ENCODE data around the gene NPC1. TPM values are rescaled to one million over a fixed set of nuclear protein-coding genes. Genes with fewer than 3 reads are reported as not detected.

NPC1 gene
- total RNA-seq = 10 to 100 TPM; 35.5 to 51.0 (median 41.2) TPM
- long read RNA-seq, donor 1, full-length matches to known transcripts = 17 of 47 reads
- long read RNA-seq, donor 1, partial matches to known transcripts = 12 of 47 reads
- long read RNA-seq, donor 1, other reads (novel, unspliced or antisense) = 18 of 47 reads
- long read RNA-seq, donor 2, full-length matches to known transcripts = 1 of 6 reads
- long read RNA-seq, donor 2, partial matches to known transcripts = 3 of 6 reads
- long read RNA-seq, donor 2, other reads (novel, unspliced or antisense) = 2 of 6 reads

- peaks cover 19% of the 10 kb centered on the region for H3K4me1 ChIP-seq (ENCODE audit: low read depth)
- H3K4me3 ChIP-seq = peak within 1 kb of the TSS; percentile 58
- ATAC-seq (peak; percentile 95), DNase-seq (peak; percentile 94 to 96 (median 96))
- peak; percentile 97 for TF ChIP-seq CTCF (IDR thresholded peaks at IDR 0.05)
- no peaks in the 10 kb centered on the region for H3K36me3 ChIP-seq (ENCODE audit: low read depth)
- no peaks in the 10 kb centered on the region for H3K9me3 ChIP-seq
- intact Hi-C loops (cut with DNase I, micrococcal nuclease) = loop anchor here in 1 of 2 donors (10.0 kb wide), 1 partner anchor 62 kb away; no protein-coding TSS in a partner anchor
These were observed at the start of gene NPC1 for GRCh38 chr18:23586249-23587196. NPC1 (minus strand) TSS chr18:23586506; CDS start chr18:23586343, 163 bp downstream.

DNA sequence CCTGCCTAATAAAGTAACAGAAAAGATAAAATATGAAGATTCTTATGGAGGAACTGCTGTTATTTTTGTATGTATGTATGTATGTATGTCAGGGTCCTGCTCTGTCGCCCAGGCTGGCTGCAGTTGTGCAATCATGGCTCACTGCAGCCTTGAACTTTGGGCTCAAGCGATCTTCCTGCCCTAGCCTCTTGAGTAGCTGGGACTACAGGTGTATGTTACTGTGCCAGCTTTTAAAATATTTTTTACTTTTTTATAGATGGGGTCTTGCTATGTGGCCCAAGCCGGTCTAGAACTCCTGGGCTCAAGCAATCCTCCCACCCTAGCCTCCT, 49.7 kb upstream of the NPC1 start:
- intact Hi-C loops (cut with DNase I, micrococcal nuclease) = no loop called here
- no peaks in the 10 kb centered on the region for H3K4me1 ChIP-seq (ENCODE audit: low read depth)
- ATAC-seq (no peak), DNase-seq (no peak)
- no peaks in the 10 kb centered on the region for H3K36me3 ChIP-seq (ENCODE audit: low read depth)
- no peak for TF ChIP-seq CTCF (IDR thresholded peaks at IDR 0.05)
- no peaks in the 10 kb centered on the region for H3K9me3 ChIP-seq
- no peak overlapping the region for H3K4me3 ChIP-seq

DNA sequence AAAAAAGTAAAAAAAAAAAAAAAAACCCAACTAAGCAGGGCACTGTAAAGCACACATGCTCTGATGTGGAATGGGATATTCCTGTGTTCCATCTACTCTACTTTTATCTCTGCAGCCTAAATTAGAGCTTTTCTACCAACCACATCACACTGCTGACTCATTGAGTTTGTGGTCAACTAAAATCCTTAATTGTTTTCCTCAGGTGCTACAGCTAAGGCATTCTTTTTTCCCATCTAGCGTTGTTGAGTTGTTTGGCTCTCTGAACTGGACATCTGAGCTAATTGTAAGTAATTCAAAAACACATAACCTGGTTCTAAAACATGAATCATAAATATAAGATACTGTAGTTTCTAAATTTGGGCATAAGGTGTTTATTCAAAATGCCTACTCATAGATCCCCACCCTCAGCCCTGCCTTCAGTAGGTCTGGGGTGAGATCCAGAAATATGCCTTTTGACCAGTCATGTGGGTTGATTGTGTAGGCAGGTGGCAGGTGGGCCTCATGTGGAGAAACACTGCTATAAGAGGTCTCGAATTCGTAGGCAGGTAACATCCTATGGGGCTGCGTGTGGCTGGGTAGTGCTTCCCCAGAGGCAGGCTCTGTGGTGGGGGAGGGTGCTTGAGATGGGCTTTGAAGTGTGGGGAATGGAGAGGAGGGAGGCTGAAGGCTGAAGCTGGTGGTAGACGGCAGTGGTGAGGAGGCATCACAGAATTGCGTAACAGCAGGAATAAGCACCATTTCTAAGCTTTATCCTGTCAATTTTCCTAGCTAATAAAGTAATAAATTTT, 49.2 kb upstream of the NPC1 start:
- intact Hi-C loops (cut with DNase I, micrococcal nuclease) = no loop called here
- no peaks in the 10 kb centered on the region for H3K4me1 ChIP-seq (ENCODE audit: low read depth)
- no peak overlapping the region for H3K4me3 ChIP-seq
- ATAC-seq (no peak), DNase-seq (no peak)
- H3K36me3 ChIP-seq (ENCODE audit: low read depth) = no peaks in the 10 kb centered on the region
- H3K9me3 ChIP-seq = no peaks in the 10 kb centered on the region
- TF ChIP-seq CTCF (IDR thresholded peaks at IDR 0.05) = no peak

DNA sequence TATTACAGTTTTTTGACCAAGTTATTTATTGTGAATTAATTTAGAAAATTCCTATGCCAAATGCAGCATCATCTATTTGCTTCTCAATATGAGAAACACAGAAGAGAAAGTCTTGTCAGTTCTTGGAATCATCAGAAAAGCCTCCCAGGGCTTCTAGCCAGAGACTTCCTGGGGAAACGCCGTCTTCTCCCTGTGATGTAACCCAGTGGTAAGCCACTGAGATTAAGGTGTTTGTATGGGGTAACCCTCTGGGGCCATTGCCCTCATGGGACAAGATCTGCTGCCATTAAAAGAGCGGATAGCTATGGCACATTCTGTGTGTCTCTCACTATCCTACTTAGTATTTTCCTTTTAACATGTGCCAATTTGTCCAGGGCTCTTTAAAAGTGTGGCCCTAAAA, 48.4 kb upstream of the NPC1 start:
- DNase-seq = no peak
- ATAC-seq = no peak
- Histone ChIP-seq H3K4me3 (no peak overlapping the region), H3K4me1 (ENCODE audit: low read depth) (peaks cover 2% of the 10 kb centered on the region), H3K36me3 (ENCODE audit: low read depth) (no peaks in the 10 kb centered on the region), H3K9me3 (no peaks in the 10 kb centered on the region)
- no peak for TF ChIP-seq CTCF (IDR thresholded peaks at IDR 0.05)
- intact Hi-C loops (cut with DNase I, micrococcal nuclease) = no loop called here

DNA sequence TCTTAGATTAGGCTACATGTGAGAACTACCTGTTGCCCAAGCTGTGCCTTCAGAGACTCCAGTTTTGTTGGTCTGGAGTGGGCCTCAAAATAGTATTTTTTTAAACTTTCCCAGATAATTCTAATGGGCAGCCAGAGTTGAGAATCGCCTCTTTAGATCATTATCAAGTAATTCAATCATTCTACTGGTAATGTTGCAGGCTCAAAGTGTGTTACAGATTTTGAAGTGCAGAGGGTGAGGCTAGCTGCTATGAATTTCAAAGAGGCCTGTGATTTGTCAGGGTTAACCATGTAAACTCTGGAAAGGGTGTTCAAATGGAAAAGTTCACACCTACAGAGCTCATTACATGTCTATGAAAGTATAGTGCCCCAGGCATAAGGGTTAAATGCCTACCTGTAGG, 46.3 kb upstream of the NPC1 start:
- Histone ChIP-seq H3K9me3 (no peaks in the 10 kb centered on the region), H3K4me1 (ENCODE audit: low read depth) (peaks cover 2% of the 10 kb centered on the region), H3K4me3 (no peak overlapping the region), H3K36me3 (ENCODE audit: low read depth) (no peaks in the 10 kb centered on the region)
- ATAC-seq (no peak), DNase-seq (no peak)
- intact Hi-C loops (cut with DNase I, micrococcal nuclease) = no loop called here
- no peak for TF ChIP-seq CTCF (IDR thresholded peaks at IDR 0.05)

Data from mucosa of descending colon (tissue), 3 donors.